ENCODE data around the gene MAP6.

Gene MAP6

DNA sequence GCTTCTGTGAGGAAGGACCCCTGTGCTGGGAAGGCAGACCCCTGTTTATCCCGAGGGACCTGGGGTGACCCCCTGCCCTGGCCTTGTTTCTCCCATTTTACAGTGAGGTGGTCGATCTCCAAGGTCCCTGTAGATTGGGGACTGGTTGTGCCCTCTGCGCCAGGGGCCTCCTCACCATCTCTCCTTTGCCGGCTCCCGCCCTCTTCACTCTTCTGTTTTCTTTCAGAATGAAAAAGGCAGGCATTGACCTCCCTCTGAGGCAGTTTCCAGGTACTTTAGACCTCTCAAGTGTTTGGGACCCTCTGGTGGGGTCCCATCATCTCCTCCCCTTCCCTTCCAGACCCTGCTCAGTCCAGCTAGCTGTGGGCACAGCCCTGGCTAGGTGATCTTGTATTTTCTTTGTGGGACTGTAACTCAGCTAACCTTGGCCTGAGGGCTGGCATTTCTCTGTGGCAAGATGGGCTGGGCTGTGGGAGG is 105.3 kb downstream of the MAP6 start:
- H3K4me3 ChIP-seq (ENCODE audit: control insufficient read depth, low read depth, low read length), result peak overlapping the region; percentile 99
- no peak for TF ChIP-seq CTCF (conservative IDR thresholded peaks at IDR 0.05; ENCODE audit: control insufficient read depth, insufficient read depth, low read depth, low read length)
- no peak for DNase-seq (ENCODE audit: low read depth)

- peak overlapping the region; percentile 99 for H3K4me3 ChIP-seq (ENCODE audit: control insufficient read depth, low read depth, low read length)
- peak; percentile 64 for DNase-seq (ENCODE audit: low read depth)
- TF ChIP-seq CTCF (conservative IDR thresholded peaks at IDR 0.05; ENCODE audit: control insufficient read depth, insufficient read depth, low read depth, low read length), result no peak
Observed at GRCh38 chr11:75562836-75563484, 105.9 kb downstream of the MAP6 start.

- peak within 1 kb of the TSS; percentile 99 for H3K4me3 ChIP-seq (ENCODE audit: control insufficient read depth, low read depth, low read length)
- TF ChIP-seq CTCF (conservative IDR thresholded peaks at IDR 0.05; ENCODE audit: control insufficient read depth, insufficient read depth, low read depth, low read length), result no peak
- DNase-seq (ENCODE audit: low read depth), result peak; percentile 82
Observed at GRCh38 chr11:75562048-75562835, 106.6 kb downstream of the MAP6 start, which contains the start of gene SERPINH1. Gene SERPINH1 (plus strand): TSS chr11:75562253. CDS start chr11:75566350, 4,097 bp downstream.

DNA sequence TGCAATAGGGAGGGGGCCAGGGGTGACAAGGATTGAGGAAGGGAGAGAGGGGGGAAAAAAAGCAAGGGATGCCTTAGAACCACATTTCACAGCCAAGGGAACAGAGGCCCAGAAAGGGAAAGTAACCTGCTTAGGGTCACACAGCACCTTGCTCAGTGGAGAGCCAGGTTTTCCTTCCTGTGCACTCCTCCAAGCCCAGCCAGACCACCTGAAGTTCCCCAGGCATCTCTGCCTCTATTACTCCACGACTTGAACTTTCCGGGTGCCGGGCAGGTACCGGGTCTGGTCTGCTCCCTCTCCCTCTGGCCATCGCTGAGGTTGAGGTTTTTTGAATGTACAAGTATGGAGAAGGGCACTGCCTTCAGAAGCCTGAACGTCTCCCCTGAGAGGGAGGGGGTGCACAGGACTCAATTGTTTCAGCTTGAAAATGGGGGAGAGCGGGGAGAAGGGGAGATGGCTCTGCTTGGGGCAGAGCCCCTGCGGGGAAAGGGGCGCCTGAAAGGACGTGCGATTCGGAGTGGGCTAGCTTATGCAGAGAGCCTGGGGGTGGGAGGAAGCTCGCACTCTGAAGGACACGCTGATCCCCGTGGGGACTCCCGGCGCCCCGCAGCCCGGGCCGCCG is 107.3 kb downstream of the MAP6 start:
- peak overlapping the region; percentile 99 for H3K4me3 ChIP-seq (ENCODE audit: control insufficient read depth, low read depth, low read length)
- DNase-seq (ENCODE audit: low read depth), result no peak
- no peak for TF ChIP-seq CTCF (conservative IDR thresholded peaks at IDR 0.05; ENCODE audit: control insufficient read depth, insufficient read depth, low read depth, low read length)

GRCh38 chr11:75560644-75561043 is 108.2 kb downstream of the MAP6 start:
- no peak overlapping the region for H3K4me3 ChIP-seq (ENCODE audit: control insufficient read depth, low read depth, low read length)
- TF ChIP-seq CTCF (conservative IDR thresholded peaks at IDR 0.05; ENCODE audit: control insufficient read depth, insufficient read depth, low read depth, low read length), result no peak
- DNase-seq (ENCODE audit: low read depth), result peak; percentile 65

- TF ChIP-seq CTCF (conservative IDR thresholded peaks at IDR 0.05; ENCODE audit: control insufficient read depth, insufficient read depth, low read depth, low read length), result no peak
- no peak overlapping the region for H3K4me3 ChIP-seq (ENCODE audit: control insufficient read depth, low read depth, low read length)
- peak; percentile 72 for DNase-seq (ENCODE audit: low read depth)
Observed at GRCh38 chr11:75558939-75559843, 109.6 kb downstream of the MAP6 start.

All from fibroblast of mammary gland (primary cell).